Keratinocyte (primary cell): ENCODE measurements around the gene NFKBIZ. TPM values are rescaled to one million over a fixed set of nuclear protein-coding genes. Genes with fewer than 3 reads are reported as not detected.

Experiments
- DNase-seq: peaks from one replicate; pipeline ENCODE4 v3.0.0-alpha.2; 2011; ENCODE audit warnings: low read depth, missing footprints, low spot score
- FAIRE-seq: peaks from 2 replicates; lab custom pipeline; 2011; peaks lifted over from hg19 to GRCh38; lab: Jason Lieb, UNC
- H2AFZ ChIP-seq: 2 replicates; pipeline ENCODE4 v1.6.0; 2012; ENCODE audit warnings: low read length, control low read depth, inconsistent platforms; ENCODE audit not compliant: control insufficient read depth
- H3K27ac ChIP-seq: 2 replicates; pipeline ENCODE4 v1.5.1; 2011; ENCODE audit warnings: low read length; ENCODE audit not compliant: control insufficient read depth, insufficient read depth
- H3K27me3 ChIP-seq: 3 replicates; pipeline ENCODE4 v1.6.0; 2011; ENCODE audit warnings: low read length; ENCODE audit not compliant: control insufficient read depth, insufficient read depth; ENCODE audit errors: extremely low read depth
- H3K36me3 ChIP-seq, 2 experiments: 2 replicates in 1 of 2; 3 replicates in 1 of 2; pipeline ENCODE4 v1.5.1; 2011; ENCODE audit warnings: low read length in 2 of 2, mild to moderate bottlenecking in 1 of 2; ENCODE audit not compliant: control insufficient read depth in 2 of 2, insufficient read depth in 2 of 2; ENCODE audit errors: extremely low read depth in 1 of 2
- H3K4me1 ChIP-seq: 3 replicates; pipeline ENCODE4 v1.5.1; 2011; ENCODE audit warnings: low read length; ENCODE audit not compliant: control insufficient read depth, insufficient read depth; ENCODE audit errors: extremely low read depth
- H3K4me2 ChIP-seq: 3 replicates; pipeline ENCODE4 v1.6.0; 2011; ENCODE audit warnings: low read depth, low read length; ENCODE audit not compliant: control insufficient read depth, insufficient read depth; ENCODE audit errors: extremely low read depth
- H3K4me3 ChIP-seq, 3 experiments: fragments of 200-600 bp in 1 of 3; sonication (generic) in 1 of 3; 2 replicates in 2 of 3; 3 replicates in 1 of 3; pipeline ENCODE4 v1.5.1; 2011 to 2016; ENCODE audit warnings: low read length in 3 of 3, mild to moderate bottlenecking in 3 of 3, control low read depth in 2 of 3, inconsistent platforms in 1 of 3, low read depth in 1 of 3, mixed read lengths in 1 of 3, mixed run types in 1 of 3, moderate library complexity in 1 of 3; ENCODE audit not compliant: control insufficient read depth in 2 of 3, insufficient read depth in 2 of 3; ENCODE audit errors: extremely low read depth in 1 of 3
- H3K79me2 ChIP-seq: 2 replicates; pipeline ENCODE4 v1.6.0; 2012; ENCODE audit warnings: low read length; ENCODE audit not compliant: control insufficient read depth, insufficient read depth
- H3K9ac ChIP-seq: 3 replicates; pipeline ENCODE4 v1.6.0; 2011; ENCODE audit warnings: low read length; ENCODE audit not compliant: control insufficient read depth, insufficient read depth; ENCODE audit errors: extremely low read depth
- H3K9me1 ChIP-seq: 3 replicates; pipeline ENCODE4 v1.6.0; 2011; ENCODE audit warnings: low read length; ENCODE audit not compliant: control insufficient read depth, insufficient read depth; ENCODE audit errors: extremely low read depth
- H3K9me3 ChIP-seq: 2 replicates; pipeline ENCODE4 v1.5.1; 2012; ENCODE audit warnings: low read depth, low read length; ENCODE audit not compliant: control insufficient read depth
- H4K20me1 ChIP-seq: 3 replicates; pipeline ENCODE4 v1.6.0; 2011; ENCODE audit warnings: low read length; ENCODE audit not compliant: control insufficient read depth, insufficient read depth; ENCODE audit errors: extremely low read depth
- CTCF ChIP-seq, 3 experiments: IDR thresholded peaks in 1 of 3; conservative IDR thresholded peaks in 1 of 3; optimal IDR thresholded peaks in 1 of 3; 2 replicates in 2 of 3; 3 replicates in 1 of 3; pipeline versions ENCODE3 to v1.5.1; 2011; ENCODE audit warnings: low read length in 3 of 3, mild to moderate bottlenecking in 3 of 3, moderate library complexity in 2 of 3, control low read depth in 1 of 3, inconsistent platforms in 1 of 3; ENCODE audit not compliant: insufficient read depth in 2 of 3; ENCODE audit errors: extremely low read depth in 1 of 3
- EZH2 ChIP-seq: IDR thresholded peaks from one replicate; pipeline ENCODE4 v1.6.1; 2012; ENCODE audit warnings: inconsistent platforms, mild to moderate bottlenecking, low read length, moderate library complexity
- dilution Hi-C: fragments of 300-500 bp; cut with MboI; formaldehyde crosslinking; loops from one replicate; pipeline ENCODE4 v1.7.0; 2020; ENCODE audit warnings: low sequenced_read_pairs; ENCODE audit not compliant: extremely low pct_ligation_motif_present
- polyA plus RNA-seq, 5 experiments: library from polyadenylated mRNA; depleted of rRNA in 3 of 5; stranded (reverse) in 3 of 5; stranded (forward) in 1 of 5; unstranded in 1 of 5; fragments of >200 nt; gene quantifications; 1 replicate in 1 of 5; 2 replicates in 3 of 5; 3 replicates in 1 of 5; pipeline versions ENCODE4 v1.2.1 to v1.2.3, GENCODE V29; 2011 to 2012; ENCODE audit warnings: missing spikeins in 2 of 5, low read depth in 1 of 5, low replicate concordance in 1 of 5

NFKBIZ gene
- polyA plus RNA-seq, 1 donor (not counting 4 experiments of a cell fraction or from before 2014, with no cell fraction given): 88.9 TPM

GRCh38 chr3:101851850-101852714 lies 2.8 kb downstream of the NFKBIZ start:
- Histone ChIP-seq H3K27ac (peak overlapping the region; percentile 94), H3K9me3 (no peaks in the 10 kb centered on the region), H3K9me1 (peaks cover 3% of the 10 kb centered on the region), H2AFZ (no peak overlapping the region), H3K79me2 (peaks cover 46% of the 10 kb centered on the region), H3K9ac (peak overlapping the region; percentile 96), H3K36me3 (peaks cover 31 to 38% of the 10 kb centered on the region in 2 experiments), H3K4me3 (peak overlapping the region; percentile 73 to 81 (median 78)), H4K20me1 (peaks cover 7% of the 10 kb centered on the region), H3K4me2 (peak overlapping the region; percentile 86), H3K4me1 (peaks cover 23% of the 10 kb centered on the region), H3K27me3 (no peaks in the 10 kb centered on the region)
- TF ChIP-seq CTCF (optimal IDR thresholded peaks at IDR 0.05 in 1 of 3, IDR thresholded peaks at IDR 0.05 in 1 of 3, conservative IDR thresholded peaks at IDR 0.05 in 1 of 3; ENCODE audit: extremely low read depth in 1 of 3, insufficient read depth in 2 of 3, low read length in 3 of 3) (no peak), EZH2 (no peak)
- DNase-seq (no peak), FAIRE-seq (no peak)
- dilution Hi-C loops: no loop called here

GRCh38 chr3:101852983-101853840 lies 3.9 kb downstream of the NFKBIZ start:
- dilution Hi-C loops: no loop called here
- peaks cover 3% of the 10 kb centered on the region for H3K9me1 ChIP-seq
- H3K4me1 ChIP-seq: peaks cover 24% of the 10 kb centered on the region
- no peak overlapping the region for H2AFZ ChIP-seq
- H3K79me2 ChIP-seq: peaks cover 49% of the 10 kb centered on the region
- H3K27me3 ChIP-seq: no peaks in the 10 kb centered on the region
- DNase-seq: no peak
- peak overlapping the region; percentile 18 for H3K4me2 ChIP-seq
- H4K20me1 ChIP-seq: peaks cover 7% of the 10 kb centered on the region
- FAIRE-seq: no peak
- H3K9me3 ChIP-seq: no peaks in the 10 kb centered on the region
- H3K9ac ChIP-seq: peak overlapping the region; percentile 35
- peak overlapping the region in 1 of 3 experiments; percentile 24 for H3K4me3 ChIP-seq
- H3K27ac ChIP-seq: no peak overlapping the region
- H3K36me3 ChIP-seq: peaks cover 35 to 44% of the 10 kb centered on the region in 2 experiments
- TF ChIP-seq EZH2 (no peak), CTCF (optimal IDR thresholded peaks at IDR 0.05 in 1 of 3, IDR thresholded peaks at IDR 0.05 in 1 of 3, conservative IDR thresholded peaks at IDR 0.05 in 1 of 3; ENCODE audit: extremely low read depth in 1 of 3, insufficient read depth in 2 of 3, low read length in 3 of 3) (no peak)
